ENCODE results near the gene HMGB4.

- TF ChIP-seq CTCF (conservative IDR thresholded peaks at IDR 0.05; ENCODE audit: low read length) (no peak), EZH2phosphoT487 (IDR thresholded peaks at IDR 0.05; ENCODE audit: borderline replicate concordance) (no peak)
Observed at GRCh38 chr1:33837635-33838034, 26.2 kb upstream of the HMGB4 start.
